Activated CD4-positive, alpha-beta T cell treated with anti-CD3 and anti-CD28 coated beads, Interleukin-10, Interleukin-2, amounts not matched to agents 100 ng/mL and 50 ng/mL, durations not matched to agents 16 hours and 8 hours (primary cell): ENCODE measurements around the gene SUMF1.
A peak's percentile ranks its signal among the peaks of the same experiment; 100 is the strongest.

Source experiments
- DNase-seq: peaks from one replicate; pipeline ENCODE4 v3.0.0-alpha.2; 2020

SUMF1 gene

GRCh38 chr3:4497005-4497692 is 30.1 kb upstream of the SUMF1 start:
- DNase-seq, result no peak

GRCh38 chr3:4496087-4496452 is 29.0 kb upstream of the SUMF1 start:
- peak; percentile 31 for DNase-seq

DNA sequence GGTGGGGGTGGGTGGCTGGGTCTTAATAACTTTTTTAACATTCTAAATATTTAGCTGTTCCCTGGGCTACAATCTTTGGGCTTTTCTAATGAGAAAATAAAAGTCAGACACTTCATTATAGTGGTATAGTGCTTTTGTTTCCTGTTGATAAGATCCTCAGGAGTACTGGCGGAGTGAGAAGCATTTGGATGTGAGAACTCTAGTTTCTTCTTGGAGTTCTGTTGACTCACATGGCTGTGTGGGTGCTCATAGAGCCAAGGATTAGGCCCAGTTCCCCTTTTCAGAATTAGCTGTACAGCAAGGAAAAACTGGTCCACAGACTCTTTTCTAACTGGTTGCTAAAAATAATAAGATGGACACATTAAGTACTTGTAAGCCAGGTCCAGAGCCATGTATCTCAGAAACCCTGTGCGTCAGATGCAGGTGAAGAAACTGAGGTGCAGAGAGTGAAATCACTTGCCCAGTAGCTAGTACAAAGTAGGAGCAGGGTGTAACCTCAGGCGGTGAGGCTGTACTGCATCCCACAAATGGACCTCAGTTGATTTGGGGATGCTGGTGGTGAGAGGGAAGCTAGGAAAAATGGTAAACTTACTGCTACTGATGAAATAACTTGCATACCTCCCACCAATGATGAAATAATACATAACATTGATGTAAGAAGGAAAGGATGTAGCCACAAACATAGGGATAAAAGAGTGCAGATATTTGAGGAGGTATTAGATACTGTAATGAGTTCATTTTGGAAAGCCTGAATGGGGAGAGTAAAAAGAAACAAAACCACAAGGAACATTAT is 28.4 kb upstream of the SUMF1 start:
- DNase-seq, result no peak

- DNase-seq, result no peak
Measured at GRCh38 chr3:4494895-4495264, 27.8 kb upstream of the SUMF1 start.

DNA sequence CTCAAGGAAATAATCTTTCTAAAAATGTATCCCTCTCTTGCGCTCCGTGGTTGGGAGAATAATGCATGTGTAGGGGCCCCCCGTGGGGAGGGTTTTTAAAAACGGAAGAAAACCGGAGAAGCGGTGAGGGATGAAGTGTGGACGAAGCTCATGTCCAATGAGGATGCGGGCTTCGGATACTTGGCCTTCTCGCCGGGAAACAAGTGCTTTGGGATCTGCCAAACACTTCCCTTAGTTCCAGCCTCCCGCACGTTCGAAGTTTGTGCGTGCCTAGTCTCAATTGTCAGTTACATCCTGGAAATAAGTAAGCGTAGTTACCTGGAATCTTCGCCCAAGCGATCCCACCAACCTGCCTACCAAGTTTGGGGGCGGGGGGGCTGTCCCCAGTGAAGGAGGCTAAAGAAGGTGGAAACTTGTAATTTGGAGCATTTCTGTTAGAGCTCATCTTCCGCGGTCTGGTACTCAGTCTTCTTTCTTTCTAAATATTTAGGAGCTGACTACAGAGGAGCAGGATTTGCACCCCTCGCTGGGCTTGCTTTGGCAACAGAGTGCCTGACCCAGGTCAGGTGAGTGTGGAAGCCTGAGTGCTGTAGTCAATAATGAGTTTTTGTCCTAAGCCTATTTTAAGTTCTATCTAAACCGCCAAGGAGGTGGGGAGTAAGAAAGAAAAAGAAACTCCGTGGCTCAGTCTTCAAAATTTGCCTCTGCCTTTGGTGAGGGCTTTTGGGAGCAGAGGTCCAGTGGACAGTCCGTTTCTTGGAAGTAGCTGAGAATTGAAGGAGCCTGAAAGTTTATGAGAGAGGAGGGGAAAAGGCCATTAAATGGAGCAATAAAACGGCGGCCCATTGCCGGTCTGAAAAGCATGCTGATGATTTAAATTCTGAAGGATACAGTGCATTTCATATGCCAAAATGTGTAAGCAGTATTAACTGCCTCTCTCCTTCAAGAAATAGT is 27.1 kb upstream of the SUMF1 start:
- DNase-seq, result peak; percentile 21

DNA sequence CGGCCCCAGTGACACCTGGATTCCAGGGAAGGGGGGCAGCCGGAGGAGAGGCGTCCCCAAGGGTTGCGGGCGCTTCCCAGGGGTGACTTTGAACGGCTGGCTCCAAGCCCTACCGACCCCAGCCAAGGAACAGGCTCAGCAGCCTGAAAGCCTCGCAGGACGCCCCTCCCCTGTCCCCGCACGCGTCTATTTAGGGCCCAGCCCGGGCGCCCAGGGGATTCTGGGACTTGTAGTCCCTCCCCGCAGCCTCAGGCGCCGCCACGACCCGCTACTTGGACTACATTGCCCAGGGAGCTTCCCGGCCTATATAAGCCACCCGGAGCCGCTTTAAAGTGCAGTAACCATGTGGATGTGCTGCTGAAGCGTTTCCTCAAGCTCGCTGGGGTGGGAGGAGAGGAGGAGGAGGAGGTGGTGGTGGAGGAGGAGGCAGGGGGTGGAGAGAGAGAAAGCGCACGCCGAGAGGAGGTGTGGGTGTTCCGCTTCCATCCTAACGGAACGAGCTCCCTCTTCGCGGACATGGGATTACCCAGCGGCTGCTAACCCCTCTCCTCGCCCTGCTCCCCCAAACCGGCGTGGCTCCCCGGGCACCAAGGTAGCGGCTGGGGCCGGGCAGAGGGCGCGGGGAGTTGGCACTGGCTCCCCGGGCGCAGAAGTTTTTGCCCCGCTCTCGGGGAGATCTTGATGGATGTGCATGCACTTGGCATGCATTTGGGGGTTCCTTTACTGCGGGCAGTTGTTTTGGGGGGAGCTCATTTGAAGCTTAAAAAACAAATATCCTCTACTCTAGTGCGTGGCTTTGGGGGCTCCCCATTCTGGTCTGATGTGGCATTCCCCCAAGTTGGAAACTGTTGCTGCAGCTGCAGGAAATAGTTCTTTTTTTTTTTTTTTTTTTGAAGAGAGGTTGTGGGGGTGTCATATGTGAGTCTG is 26.2 kb upstream of the SUMF1 start, which contains the start of gene ITPR1:
Gene ITPR1 (plus strand): TSS at position 335 of the 927 bp plus-strand sequence. CDS start 23,144 bp downstream, outside the sequence.
- peak; percentile 100 for DNase-seq

DNA sequence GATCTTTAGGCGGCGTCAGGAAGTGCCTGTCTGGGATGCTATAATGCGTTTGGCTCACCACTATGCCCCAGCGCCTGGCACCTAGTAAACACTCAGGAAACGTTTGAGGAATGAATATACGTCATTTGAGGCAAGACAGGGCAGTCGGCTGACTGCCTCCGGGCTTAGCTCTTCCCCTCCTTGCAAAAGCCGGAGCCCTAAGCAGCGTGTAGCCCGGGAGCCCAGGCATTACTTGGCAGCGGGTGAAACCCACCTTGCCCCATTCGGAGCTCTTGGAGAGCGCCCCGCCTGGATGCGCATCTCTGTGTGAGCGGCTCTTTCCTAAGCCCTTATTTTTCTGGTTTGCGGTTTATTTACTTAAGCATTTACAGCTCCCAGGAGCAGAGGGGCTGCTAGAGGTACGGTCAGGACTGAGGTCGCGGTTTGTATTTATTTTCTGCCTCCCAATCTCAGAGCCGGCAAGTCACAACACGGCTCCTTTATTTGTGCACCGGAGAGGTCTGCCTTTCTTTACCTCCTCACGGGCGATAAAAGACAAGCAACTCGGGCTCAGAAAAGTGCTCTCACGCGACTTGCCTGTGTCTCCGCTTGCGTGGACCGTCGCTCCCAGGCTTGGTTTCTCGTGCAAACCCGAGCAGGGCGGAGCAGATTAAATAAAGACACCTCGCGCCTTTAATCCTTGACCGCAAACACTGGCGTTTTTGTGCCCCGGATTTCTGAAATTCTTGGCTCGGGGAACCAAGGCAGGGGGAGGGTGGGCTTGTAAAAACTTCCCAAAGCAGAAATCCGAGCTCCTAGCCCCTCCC is 25.3 kb upstream of the SUMF1 start:
- peak; percentile 51 for DNase-seq

DNA sequence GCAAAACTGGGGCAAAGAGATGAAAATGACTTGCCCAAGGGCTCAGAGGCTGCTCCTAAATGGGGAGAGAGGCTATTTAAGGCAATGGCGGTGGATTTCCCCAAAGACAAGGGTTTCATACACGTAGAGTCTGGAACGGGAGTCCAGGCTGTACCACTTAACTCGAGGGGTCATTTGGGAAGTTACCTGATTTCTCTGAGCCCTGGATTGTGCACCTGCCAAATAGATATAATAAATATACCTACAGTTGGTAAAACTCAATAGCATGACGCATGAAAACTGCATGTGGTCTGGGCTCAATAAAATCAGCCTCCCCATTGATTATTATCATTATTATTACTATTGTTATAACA is 24.8 kb upstream of the SUMF1 start:
- DNase-seq, result no peak

GRCh38 chr3:4478261-4478660 is 11.2 kb upstream of the SUMF1 start:
- no peak for DNase-seq

DNA sequence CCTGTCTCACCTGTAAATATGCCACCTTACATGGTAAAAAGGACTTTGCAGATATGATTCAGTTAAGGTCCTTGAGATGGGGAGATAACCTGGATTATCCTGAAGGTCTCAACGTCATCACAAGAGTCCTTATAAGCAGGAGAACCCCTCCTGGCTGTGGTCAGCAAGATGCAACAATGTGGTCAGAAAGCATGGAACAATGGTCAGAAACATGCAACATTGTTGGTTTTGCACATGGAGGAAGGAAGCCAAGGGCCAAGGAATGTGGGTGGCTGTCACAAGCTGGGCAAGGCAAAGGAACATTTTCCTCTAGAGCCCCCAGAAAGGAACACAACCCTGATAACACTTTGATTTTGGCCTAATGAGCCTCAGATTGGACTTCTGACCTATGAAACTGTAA is 9.4 kb upstream of the SUMF1 start:
- no peak for DNase-seq

GRCh38 chr3:4475804-4476203 is 8.7 kb upstream of the SUMF1 start:
- no peak for DNase-seq

DNA sequence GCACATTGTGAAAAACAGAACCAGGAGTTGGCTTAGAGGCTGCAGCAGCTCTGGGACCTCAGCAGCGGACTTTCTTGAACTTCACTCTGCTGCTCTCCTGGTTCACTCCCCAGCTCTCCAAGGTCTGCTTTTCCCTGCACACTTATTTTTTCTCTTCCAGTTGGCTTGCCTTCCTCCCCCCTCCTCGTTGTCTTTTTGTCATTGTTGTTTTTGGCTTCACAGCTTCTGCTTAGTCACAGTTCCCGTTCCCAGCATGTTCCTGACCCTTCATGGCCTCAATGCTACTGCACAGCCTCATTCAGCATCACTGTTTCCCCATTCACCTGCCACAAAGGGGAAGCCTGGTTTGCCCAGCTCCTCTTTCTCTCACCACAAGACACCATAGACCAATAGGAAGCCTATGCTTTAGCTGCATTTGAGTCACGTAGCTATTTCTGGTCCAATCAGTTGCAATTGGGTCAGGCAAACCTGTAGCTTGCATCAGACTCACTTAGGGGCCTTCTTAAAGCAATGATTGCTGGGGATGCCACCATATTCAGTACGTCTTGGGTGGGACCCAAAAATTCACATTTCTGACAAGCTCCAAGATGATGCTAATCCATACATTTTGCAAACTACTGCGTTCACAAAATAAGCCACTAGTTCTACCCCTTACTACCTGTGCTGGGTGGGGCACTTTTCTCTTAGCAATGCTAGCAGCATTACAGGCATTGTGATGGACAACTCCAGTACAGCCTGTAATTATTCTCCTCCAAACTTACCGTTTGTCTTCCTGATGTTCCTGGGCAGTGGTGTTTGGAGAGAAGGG is 7.8 kb upstream of the SUMF1 start:
- peak; percentile 70 for DNase-seq

GRCh38 chr3:4472766-4473165 is 5.7 kb upstream of the SUMF1 start:
- DNase-seq, result no peak

DNA sequence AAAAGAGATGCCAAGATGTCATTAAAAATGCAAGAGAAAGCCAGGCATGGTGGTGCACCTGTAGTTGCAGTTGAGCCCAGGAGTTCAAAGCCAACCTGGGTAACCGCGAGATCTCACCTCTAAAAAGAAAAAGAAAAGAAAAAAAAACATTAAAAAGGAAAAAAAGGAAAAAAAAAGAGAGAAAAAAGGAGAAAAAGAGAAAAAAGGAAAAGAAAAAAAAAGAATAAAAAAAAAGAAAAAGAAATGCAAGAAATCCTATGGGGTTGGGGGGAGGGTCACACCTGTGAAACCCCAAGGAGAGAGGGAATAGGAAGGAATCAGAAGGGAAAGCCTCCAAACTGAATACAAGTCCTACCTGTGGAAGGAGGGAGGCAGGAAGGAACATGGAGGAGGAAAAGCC is 5.2 kb upstream of the SUMF1 start:
- DNase-seq, result no peak

- DNase-seq, result no peak
Measured at GRCh38 chr3:4471907-4472306, 4.8 kb upstream of the SUMF1 start.

GRCh38 chr3:4467522-4467867 is 426 bp upstream of the SUMF1 start:
- DNase-seq, result no peak

- DNase-seq, result no peak
Measured at GRCh38 chr3:4464576-4464975, 2.5 kb downstream of the SUMF1 start.

- DNase-seq, result no peak
Measured at GRCh38 chr3:4462369-4463040, 4.6 kb downstream of the SUMF1 start.

GRCh38 chr3:4461468-4462090 is 5.5 kb downstream of the SUMF1 start:
- DNase-seq, result peak; percentile 20

DNA sequence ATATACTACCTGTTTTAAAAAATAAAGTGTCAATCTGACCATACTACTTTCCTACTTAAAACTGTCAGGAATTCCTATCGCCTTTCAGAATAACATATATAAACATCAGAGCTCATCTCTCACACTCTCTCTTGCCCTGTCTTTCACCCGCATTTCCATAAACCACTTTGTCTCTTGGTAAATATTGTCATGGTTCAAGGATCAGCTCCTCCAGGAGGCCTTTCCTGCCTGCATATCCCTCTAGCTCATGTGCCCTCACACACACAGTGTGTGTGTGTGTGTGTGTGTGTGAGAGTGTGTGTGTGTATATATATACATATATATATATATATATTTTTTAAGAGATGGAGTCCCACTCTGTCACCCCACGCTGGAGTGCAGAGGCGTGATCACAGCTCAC is 6.7 kb downstream of the SUMF1 start:
- no peak for DNase-seq
